SK-N-SH treated with all-trans-retinoic acid at 6 μM for 48 hours (cell line): ENCODE measurements around the gene NSUN6.

ENCODE experiments used
- ATAC-seq: fragments of 200-7000 bp; cut with Tn5 transposase; 3 replicates; pipeline ENCODE4 v1.9.1; 2020; ENCODE audit warnings: mild to moderate bottlenecking, moderate library complexity
- ARNTL ChIP-seq: fragments of 450-650 bp; formaldehyde crosslinking; IDR thresholded peaks from 2 replicates; pipeline ENCODE4 v1.5.0; 2020; ENCODE audit warnings: low read depth, mild to moderate bottlenecking, moderate library complexity, borderline replicate concordance
- BACH2 ChIP-seq: fragments of 250-450 bp; sonication (Bioruptor Pico); IDR thresholded peaks from 2 replicates; pipeline ENCODE4 v1.9.0; 2021; ENCODE audit warnings: mild to moderate bottlenecking, borderline replicate concordance
- CREB5 ChIP-seq: fragments of 250-450 bp; sonication (Bioruptor Pico); IDR thresholded peaks from 2 replicates; pipeline ENCODE4 v1.5.1; 2020; ENCODE audit warnings: low read depth, mild to moderate bottlenecking, moderate library complexity
- CSRNP3 ChIP-seq: fragments of 250-450 bp; sonication (Bioruptor Pico); IDR thresholded peaks from 2 replicates; pipeline ENCODE4 v1.5.1; 2021; ENCODE audit warnings: mild to moderate bottlenecking, moderate library complexity
- ESRRG ChIP-seq: fragments of 250-450 bp; sonication (Bioruptor Pico); IDR thresholded peaks from 2 replicates; pipeline ENCODE4 v1.6.1; 2021; ENCODE audit warnings: mild to moderate bottlenecking
- GLIS3 ChIP-seq: fragments of 250-450 bp; sonication (Bioruptor Pico); IDR thresholded peaks from 2 replicates; pipeline ENCODE4 v1.5.0; 2020; ENCODE audit warnings: mild to moderate bottlenecking, moderate library complexity
- OSR1 ChIP-seq: fragments of 250-450 bp; sonication (Bioruptor Pico); IDR thresholded peaks from 2 replicates; pipeline ENCODE4 v1.8.0; 2022; ENCODE audit warnings: moderate library complexity, mild to moderate bottlenecking, inconsistent platforms
- POU6F1 ChIP-seq: fragments of 250-450 bp; sonication (Bioruptor Pico); IDR thresholded peaks from 2 replicates; pipeline ENCODE4 v1.8.0; 2021; ENCODE audit warnings: low read depth, mild to moderate bottlenecking, moderate library complexity, borderline replicate concordance
- PPARA ChIP-seq: fragments of 250-450 bp; sonication (Bioruptor Pico); IDR thresholded peaks from 2 replicates; pipeline ENCODE4 v1.5.0; 2020; ENCODE audit warnings: mild to moderate bottlenecking, borderline replicate concordance
- SNAI2 ChIP-seq: fragments of 250-450 bp; sonication (Bioruptor Pico); IDR thresholded peaks from 2 replicates; pipeline ENCODE4 v1.5.0; 2020; ENCODE audit warnings: mild to moderate bottlenecking, moderate library complexity
- TCF4 ChIP-seq: fragments of 250-450 bp; sonication (Bioruptor Pico); IDR thresholded peaks from 2 replicates; pipeline ENCODE4 v1.8.0; 2021; ENCODE audit warnings: mild to moderate bottlenecking, moderate library complexity, borderline replicate concordance
- TOX ChIP-seq: fragments of 250-450 bp; sonication (Bioruptor Pico); IDR thresholded peaks from 2 replicates; pipeline ENCODE4 v1.8.0; 2021; ENCODE audit warnings: mild to moderate bottlenecking, moderate library complexity, borderline replicate concordance
- ZC3H10 ChIP-seq: fragments of 250-450 bp; sonication (Bioruptor Pico); IDR thresholded peaks from 2 replicates; pipeline ENCODE4 v1.5.1; 2021; ENCODE audit warnings: mild to moderate bottlenecking, moderate library complexity
- ZFP3 ChIP-seq: fragments of 250-450 bp; sonication (Bioruptor Pico); IDR thresholded peaks from 2 replicates; pipeline ENCODE4 v1.5.0; 2020; ENCODE audit warnings: mild to moderate bottlenecking, moderate library complexity
- ZFP30 ChIP-seq: fragments of 450-650 bp; formaldehyde crosslinking; IDR thresholded peaks from 2 replicates; pipeline ENCODE4 v1.5.0; 2022; ENCODE audit warnings: mild to moderate bottlenecking, moderate library complexity
- ZNF565 ChIP-seq: fragments of 450-650 bp; formaldehyde crosslinking; conservative IDR thresholded peaks from 2 replicates; pipeline ENCODE4 v1.5.0; 2020; ENCODE audit warnings: low read depth, mild to moderate bottlenecking, moderate library complexity
- ZNF70 ChIP-seq: fragments of 450-650 bp; formaldehyde crosslinking; IDR thresholded peaks from 2 replicates; pipeline ENCODE4 v1.5.0; 2020; ENCODE audit warnings: mild to moderate bottlenecking, moderate library complexity
- ZNF8 ChIP-seq: fragments of 450-650 bp; formaldehyde crosslinking; IDR thresholded peaks from 2 replicates; pipeline ENCODE4 v1.5.0; 2020; ENCODE audit warnings: mild to moderate bottlenecking, moderate library complexity
- TF ChIP-seq, protein P1 (sequence below): fragments of 250-450 bp; sonication (Bioruptor Pico); IDR thresholded peaks from 2 replicates; pipeline ENCODE4 v1.5.0; 2020; ENCODE audit warnings: mild to moderate bottlenecking, moderate library complexity
- TF ChIP-seq, protein P2 (sequence below): fragments of 250-450 bp; sonication (Bioruptor Pico); IDR thresholded peaks from 2 replicates; pipeline ENCODE4 v1.8.0; 2020; ENCODE audit warnings: mild to moderate bottlenecking, moderate library complexity, borderline replicate concordance

Gene NSUN6

DNA sequence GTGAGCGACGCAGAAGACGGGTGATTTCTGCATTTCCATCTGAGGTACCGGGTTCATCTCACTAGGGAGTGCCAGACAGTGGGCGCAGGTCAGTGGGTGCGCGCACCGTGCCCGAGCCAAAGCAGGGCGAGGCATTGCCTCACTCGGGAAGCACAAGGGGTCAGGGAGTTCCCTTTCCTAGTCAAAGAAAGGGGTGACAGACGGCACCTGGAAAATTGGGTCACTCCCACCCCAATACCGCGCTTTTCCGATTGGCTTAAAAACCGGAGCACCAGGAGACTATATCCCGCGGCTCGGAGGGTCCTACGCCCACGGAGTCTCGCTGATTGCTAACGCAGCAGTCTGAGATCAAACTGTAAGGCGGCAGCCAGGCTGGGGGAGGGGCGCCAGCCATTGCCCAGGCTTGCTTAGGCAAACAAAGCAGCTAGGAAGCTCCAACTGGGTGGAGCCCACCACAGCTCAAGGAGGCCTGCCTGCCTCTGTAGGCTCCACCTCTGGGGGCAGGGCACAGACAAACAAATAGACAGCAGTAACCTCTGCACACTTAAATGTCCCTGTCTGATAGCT lies 23.9 kb downstream of the NSUN6 start:
- 0 out of 2 replicates have a peak, but pooled peaks have one; percentile 19 for TF ChIP-seq ZFP3 (CRISPR knock-in tag)
- peak; percentile 66 for ATAC-seq

DNA sequence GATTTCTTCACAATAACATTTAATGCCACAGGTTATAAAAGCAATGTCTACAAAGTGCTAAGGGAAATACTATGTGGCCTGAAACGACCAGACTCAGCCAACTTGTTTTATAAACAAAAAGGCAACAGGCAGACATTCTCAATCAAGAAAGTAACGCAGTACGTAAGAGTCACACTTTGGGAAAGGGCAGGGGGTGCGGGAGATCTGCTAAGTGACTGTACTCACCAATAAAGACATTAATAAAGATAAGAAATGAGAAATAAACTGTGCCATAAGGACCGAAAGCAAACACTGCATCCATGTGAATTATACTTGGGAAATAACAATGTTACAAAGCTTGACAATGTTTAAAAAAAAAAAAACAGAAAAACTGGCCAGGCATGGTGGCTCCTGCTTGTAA lies 25.5 kb downstream of the NSUN6 start:
- TF ChIP-seq BACH2 (CRISPR knock-in tag), result no peak
- TF ChIP-seq ESRRG (CRISPR knock-in tag), result no peak
- no peak for TF ChIP-seq TOX
- TF ChIP-seq ZC3H10 (CRISPR knock-in tag), result no peak
- no peak for TF ChIP-seq ZNF565 (CRISPR knock-in tag)
- TF ChIP-seq GLIS3 (CRISPR knock-in tag), result no peak
- no peak for TF ChIP-seq ZFP30
- TF ChIP-seq CREB5, result no peak
- no peak for TF ChIP-seq POU6F1
- no peak for TF ChIP-seq CSRNP3
- TF ChIP-seq TCF4 (CRISPR knock-in tag), result no peak
- TF ChIP-seq, protein P1, sequence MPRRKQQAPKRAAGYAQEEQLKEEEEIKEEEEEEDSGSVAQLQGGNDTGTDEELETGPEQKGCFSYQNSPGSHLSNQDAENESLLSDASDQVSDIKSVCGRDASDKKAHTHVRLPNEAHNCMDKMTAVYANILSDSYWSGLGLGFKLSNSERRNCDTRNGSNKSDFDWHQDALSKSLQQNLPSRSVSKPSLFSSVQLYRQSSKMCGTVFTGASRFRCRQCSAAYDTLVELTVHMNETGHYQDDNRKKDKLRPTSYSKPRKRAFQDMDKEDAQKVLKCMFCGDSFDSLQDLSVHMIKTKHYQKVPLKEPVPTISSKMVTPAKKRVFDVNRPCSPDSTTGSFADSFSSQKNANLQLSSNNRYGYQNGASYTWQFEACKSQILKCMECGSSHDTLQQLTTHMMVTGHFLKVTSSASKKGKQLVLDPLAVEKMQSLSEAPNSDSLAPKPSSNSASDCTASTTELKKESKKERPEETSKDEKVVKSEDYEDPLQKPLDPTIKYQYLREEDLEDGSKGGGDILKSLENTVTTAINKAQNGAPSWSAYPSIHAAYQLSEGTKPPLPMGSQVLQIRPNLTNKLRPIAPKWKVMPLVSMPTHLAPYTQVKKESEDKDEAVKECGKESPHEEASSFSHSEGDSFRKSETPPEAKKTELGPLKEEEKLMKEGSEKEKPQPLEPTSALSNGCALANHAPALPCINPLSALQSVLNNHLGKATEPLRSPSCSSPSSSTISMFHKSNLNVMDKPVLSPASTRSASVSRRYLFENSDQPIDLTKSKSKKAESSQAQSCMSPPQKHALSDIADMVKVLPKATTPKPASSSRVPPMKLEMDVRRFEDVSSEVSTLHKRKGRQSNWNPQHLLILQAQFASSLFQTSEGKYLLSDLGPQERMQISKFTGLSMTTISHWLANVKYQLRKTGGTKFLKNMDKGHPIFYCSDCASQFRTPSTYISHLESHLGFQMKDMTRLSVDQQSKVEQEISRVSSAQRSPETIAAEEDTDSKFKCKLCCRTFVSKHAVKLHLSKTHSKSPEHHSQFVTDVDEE, result no peak
- ATAC-seq, result no peak

DNA sequence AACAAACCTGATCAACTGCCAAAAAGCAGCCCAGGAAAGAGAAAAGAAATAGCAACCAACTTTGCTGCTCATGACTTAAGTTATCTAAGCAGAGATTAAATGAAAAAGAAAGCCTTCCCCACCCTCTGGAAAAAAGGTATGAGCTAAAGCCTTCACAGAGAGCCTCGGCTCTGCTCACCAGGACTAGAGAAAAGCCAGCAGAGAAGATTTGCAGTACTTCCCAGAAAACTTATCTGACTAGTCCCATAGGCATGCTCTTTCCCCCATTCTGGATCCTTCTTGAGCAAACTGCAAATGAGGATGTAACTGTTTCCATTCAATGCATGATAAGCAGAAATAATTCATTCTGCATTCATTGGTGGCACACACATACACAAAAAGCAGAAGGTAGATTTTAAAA lies 27.7 kb downstream of the NSUN6 start:
- ATAC-seq, result peak; percentile 73

DNA sequence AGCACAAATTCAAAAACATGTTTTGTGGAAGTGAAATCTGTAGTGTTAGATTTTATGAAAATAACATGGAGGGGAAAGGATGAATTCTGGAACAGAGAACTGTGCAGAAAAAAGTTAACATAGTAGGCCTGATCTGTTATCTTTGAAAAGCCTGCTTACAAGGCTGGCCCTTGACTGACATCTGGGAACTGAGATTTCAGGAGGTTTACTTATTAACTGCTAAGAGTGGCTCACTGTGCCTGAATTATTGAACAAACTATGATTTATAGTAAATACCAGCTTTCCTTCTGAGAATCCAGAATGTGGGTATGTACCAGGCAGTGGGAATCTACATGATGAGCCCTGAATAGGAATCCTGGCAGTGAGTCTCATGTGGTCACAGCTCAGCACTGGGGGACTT lies 30.5 kb downstream of the NSUN6 start:
- no peak for TF ChIP-seq ZNF8 (CRISPR knock-in tag)
- no peak for TF ChIP-seq OSR1 (CRISPR knock-in tag)
- TF ChIP-seq ZFP3 (CRISPR knock-in tag), result no peak
- TF ChIP-seq SNAI2 (CRISPR knock-in tag), result no peak
- TF ChIP-seq CREB5, result no peak
- TF ChIP-seq POU6F1, result no peak
- TF ChIP-seq PPARA (CRISPR knock-in tag), result no peak
- TF ChIP-seq ZFP30, result no peak
- no peak for TF ChIP-seq ZNF565 (CRISPR knock-in tag)
- TF ChIP-seq ESRRG (CRISPR knock-in tag), result no peak
- no peak for TF ChIP-seq ZC3H10 (CRISPR knock-in tag)
- TF ChIP-seq ZNF70 (CRISPR knock-in tag), result no peak
- TF ChIP-seq GLIS3 (CRISPR knock-in tag), result no peak
- TF ChIP-seq, protein P2, sequence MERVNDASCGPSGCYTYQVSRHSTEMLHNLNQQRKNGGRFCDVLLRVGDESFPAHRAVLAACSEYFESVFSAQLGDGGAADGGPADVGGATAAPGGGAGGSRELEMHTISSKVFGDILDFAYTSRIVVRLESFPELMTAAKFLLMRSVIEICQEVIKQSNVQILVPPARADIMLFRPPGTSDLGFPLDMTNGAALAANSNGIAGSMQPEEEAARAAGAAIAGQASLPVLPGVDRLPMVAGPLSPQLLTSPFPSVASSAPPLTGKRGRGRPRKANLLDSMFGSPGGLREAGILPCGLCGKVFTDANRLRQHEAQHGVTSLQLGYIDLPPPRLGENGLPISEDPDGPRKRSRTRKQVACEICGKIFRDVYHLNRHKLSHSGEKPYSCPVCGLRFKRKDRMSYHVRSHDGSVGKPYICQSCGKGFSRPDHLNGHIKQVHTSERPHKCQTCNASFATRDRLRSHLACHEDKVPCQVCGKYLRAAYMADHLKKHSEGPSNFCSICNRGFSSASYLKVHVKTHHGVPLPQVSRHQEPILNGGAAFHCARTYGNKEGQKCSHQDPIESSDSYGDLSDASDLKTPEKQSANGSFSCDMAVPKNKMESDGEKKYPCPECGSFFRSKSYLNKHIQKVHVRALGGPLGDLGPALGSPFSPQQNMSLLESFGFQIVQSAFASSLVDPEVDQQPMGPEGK (CRISPR knock-in tag), result no peak
- no peak for TF ChIP-seq ARNTL (CRISPR knock-in tag)
- no peak for ATAC-seq
